ENCODE data around the gene TRPM5.

Gene TRPM5

GRCh38 chr11:2468363-2469235, 24.3 kb upstream of the TRPM5 start:
- no peak for DNase-seq (ENCODE audit: low read depth)
- no peak for TF ChIP-seq CTCF (IDR thresholded peaks at IDR 0.05; ENCODE audit: control insufficient read depth, insufficient read depth, low read depth, low read length, missing control alignments)
- no peak overlapping the region for H3K4me3 ChIP-seq (ENCODE audit: control insufficient read depth, low read depth, low read length)

- TF ChIP-seq CTCF (IDR thresholded peaks at IDR 0.05; ENCODE audit: control insufficient read depth, insufficient read depth, low read depth, low read length, missing control alignments) = no peak
- no peak for DNase-seq (ENCODE audit: low read depth)
- no peak overlapping the region for H3K4me3 ChIP-seq (ENCODE audit: control insufficient read depth, low read depth, low read length)
These were observed 23.4 kb upstream of the TRPM5 start for GRCh38 chr11:2467695-2468055.

DNA sequence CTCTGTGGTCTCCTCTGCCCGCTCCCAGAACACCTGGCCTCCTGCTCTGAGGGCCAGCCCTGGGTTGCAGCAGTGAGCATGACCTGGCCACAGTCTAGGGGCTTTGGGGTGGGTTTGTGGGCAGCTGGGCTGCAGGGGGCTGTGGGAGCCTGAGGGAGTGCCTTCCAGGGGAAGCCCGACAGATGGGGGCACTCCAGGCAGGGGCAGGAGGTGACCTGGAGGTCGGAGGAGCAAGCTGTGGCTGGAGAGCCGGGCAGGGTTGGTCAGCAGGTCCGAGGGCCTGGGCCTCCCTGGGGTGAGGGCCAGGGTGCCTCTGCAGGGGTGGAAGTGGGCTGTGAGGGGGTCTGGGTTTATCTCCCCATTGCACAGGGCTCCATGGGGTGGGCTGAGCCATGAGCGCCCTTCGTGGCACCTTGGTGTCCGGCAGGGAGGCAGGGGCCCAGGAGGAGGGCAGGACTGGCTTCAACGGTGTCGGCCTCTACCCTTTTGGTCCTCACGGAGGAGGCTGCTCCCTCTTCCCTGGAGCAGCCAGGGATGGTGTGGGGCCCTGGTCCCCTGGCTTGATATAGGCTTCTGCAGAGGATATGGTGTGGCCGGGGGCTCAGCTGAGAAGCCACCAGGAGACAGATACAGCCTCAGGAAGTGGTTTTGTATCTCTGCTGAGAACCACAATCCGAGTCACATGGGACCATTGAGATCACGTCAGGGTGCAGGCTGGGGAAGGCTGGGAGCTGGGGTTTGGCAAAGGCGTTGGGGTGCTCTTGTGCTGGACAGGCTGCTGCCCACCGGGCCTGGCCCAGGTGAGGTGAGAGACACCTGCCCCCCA, 22.8 kb upstream of the TRPM5 start:
- no peak overlapping the region for H3K4me3 ChIP-seq (ENCODE audit: control insufficient read depth, low read depth, low read length)
- DNase-seq (ENCODE audit: low read depth) = no peak
- no peak for TF ChIP-seq CTCF (IDR thresholded peaks at IDR 0.05; ENCODE audit: control insufficient read depth, insufficient read depth, low read depth, low read length, missing control alignments)

DNA sequence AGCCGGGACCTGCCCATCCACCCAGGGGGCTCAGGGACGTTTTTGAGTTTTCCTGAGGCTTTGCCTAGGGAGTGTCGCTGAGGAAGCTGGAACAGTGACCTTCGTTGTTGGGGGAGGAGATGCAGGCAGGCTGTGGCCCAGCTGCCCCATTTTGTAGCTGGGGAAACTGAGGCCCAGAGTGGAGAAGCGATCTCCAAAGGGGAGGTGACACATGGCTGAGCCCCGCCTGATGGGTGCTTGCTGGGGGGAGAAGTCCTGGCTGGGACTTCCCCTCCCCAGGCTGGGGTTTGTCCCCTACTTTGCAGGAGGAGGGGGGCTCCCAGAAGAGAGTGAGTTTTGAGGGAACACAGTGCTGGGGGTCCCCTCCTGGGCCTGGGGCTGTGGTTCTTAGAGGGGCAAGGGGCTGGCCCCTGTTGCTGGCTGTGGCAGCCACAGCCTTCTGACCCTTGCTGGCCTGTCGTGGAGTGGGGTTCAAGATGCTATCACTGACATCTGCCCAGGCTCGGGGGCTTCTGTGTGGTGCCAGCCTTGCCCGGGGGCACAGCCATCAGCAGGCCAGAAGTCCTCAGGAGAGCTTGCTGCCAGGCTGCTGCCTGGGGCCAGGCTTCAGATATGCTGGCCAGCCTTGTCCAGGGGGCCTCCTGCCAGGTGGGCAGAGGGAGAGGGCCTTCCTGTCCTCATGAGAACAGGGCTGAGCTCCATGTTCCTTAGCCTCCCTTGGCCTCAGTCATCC, 21.9 kb upstream of the TRPM5 start:
- DNase-seq (ENCODE audit: low read depth) = no peak
- TF ChIP-seq CTCF (IDR thresholded peaks at IDR 0.05; ENCODE audit: control insufficient read depth, insufficient read depth, low read depth, low read length, missing control alignments) = no peak
- H3K4me3 ChIP-seq (ENCODE audit: control insufficient read depth, low read depth, low read length) = no peak overlapping the region

DNA sequence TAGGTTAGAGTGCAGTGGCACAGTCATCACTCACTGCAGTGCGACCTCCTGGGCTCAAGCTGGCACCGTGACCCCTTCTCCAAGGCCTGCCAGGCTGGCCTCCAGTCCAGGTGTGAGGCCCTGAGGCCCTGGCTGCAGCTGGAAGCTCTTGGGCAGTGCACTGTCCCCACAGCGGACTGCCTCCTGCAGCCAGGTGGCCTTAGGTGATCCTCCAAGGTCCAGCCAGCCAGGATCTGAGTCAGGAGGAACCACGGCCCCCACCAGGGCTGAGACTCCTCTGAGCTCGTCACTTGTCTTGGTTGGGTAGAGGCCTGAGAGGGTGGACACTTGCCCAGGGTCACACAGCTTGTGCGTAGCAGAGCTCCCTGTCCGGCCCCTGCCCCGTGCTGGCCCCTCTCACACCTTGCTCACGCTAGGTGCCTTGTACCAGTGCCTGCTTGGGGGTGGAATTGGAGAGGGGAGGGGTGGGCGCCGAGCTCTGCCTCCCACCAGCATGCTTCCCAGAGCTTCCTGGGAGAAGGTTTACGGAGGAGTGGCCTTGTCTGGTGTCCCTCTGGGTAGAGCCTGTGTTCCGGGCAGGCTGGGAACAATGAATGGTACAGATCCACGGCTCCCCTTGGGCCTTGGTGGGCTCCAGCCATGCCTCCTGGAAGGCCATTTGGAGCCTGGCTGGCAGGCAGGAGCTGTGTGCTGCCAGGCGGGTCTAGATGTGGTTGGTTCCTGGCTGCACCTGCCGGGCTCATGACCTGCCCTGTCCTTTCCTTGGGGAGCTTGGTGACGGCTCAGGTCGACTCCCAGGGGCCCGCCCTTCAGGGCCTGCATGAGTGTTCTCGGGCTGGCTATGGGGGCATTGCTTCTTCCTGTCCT, 21.1 kb upstream of the TRPM5 start:
- no peak for DNase-seq (ENCODE audit: low read depth)
- TF ChIP-seq CTCF (IDR thresholded peaks at IDR 0.05; ENCODE audit: control insufficient read depth, insufficient read depth, low read depth, low read length, missing control alignments) = no peak

More for the DNA sequence above, 21.1 kb upstream of the TRPM5 start:
- H3K4me3 ChIP-seq (ENCODE audit: control insufficient read depth, low read depth, low read length) = no peak overlapping the region
